Smooth muscle cell (in vitro differentiated cells): ENCODE results near the gene CCDC28A. TPM values are rescaled to one million over a fixed set of nuclear protein-coding genes. Genes with fewer than 3 reads are reported as not detected.

ENCODE experiments used
- DNase-seq: peaks from one replicate; lab custom pipeline; 2025; ENCODE audit not compliant: unreplicated experiment; lab: John Stamatoyannopoulos, UW
- H2AFZ ChIP-seq: fragments of 200-600 bp; sonication (generic); 2 replicates; pipeline ENCODE4 v1.6.0; 2016; ENCODE audit warnings: antibody characterized with exemption, low read depth, mild to moderate bottlenecking
- H3F3A ChIP-seq: fragments of 200-600 bp; sonication (generic); 2 replicates; pipeline ENCODE4 v1.6.0; 2017; ENCODE audit warnings: antibody characterized with exemption, low read depth
- H3K27ac ChIP-seq: fragments of 200-600 bp; sonication (generic); 2 replicates; pipeline ENCODE4 v1.5.1; 2016; ENCODE audit warnings: low read depth, mild to moderate bottlenecking
- H3K27me3 ChIP-seq: fragments of 200-600 bp; sonication (generic); 2 replicates; pipeline ENCODE4 v1.6.1; 2016; ENCODE audit warnings: low read depth, mild to moderate bottlenecking
- H3K36me3 ChIP-seq: fragments of 200-600 bp; sonication (generic); 2 replicates; pipeline ENCODE4 v1.5.1; 2016; ENCODE audit warnings: low read depth
- H3K4me1 ChIP-seq: fragments of 200-600 bp; sonication (generic); 2 replicates; pipeline ENCODE4 v1.5.1; 2016; ENCODE audit warnings: low read depth
- H3K4me2 ChIP-seq: fragments of 200-600 bp; sonication (generic); 2 replicates; pipeline ENCODE4 v1.6.0; 2016; ENCODE audit warnings: mild to moderate bottlenecking
- H3K4me3 ChIP-seq: fragments of 200-600 bp; sonication (generic); 2 replicates; pipeline ENCODE4 v1.5.1; 2016; ENCODE audit warnings: mild to moderate bottlenecking
- H3K79me2 ChIP-seq: fragments of 200-600 bp; sonication (generic); 2 replicates; pipeline ENCODE4 v1.6.0; 2016; ENCODE audit warnings: low read depth, mild to moderate bottlenecking
- H3K9ac ChIP-seq: fragments of 200-600 bp; sonication (generic); 2 replicates; pipeline ENCODE4 v1.6.0; 2016; ENCODE audit warnings: low read depth
- H3K9me3 ChIP-seq: fragments of 200-600 bp; sonication (generic); replicated peaks from 2 replicates; pipeline ENCODE4 v1.5.1; 2016; ENCODE audit warnings: low read depth
- H4K20me1 ChIP-seq: fragments of 200-600 bp; sonication (generic); 2 replicates; pipeline ENCODE4 v1.6.0; 2016; ENCODE audit warnings: low read depth
- WGBS: methylation state at CpG from one replicate; pipeline ENCODE4 v1.1.7; 2016; ENCODE audit warnings: low lambda C conversion rate; 5-methylcytosine and 5-hydroxymethylcytosine counted together
- polyA plus RNA-seq: library from polyadenylated mRNA; unstranded; fragments of >200 nt; fragmentation: Nextera tagmentation; extraction: Ambion mirVana; gene quantifications from 2 replicates; pipeline ENCODE4 v1.2.1, GENCODE V29; 2016
- total RNA-seq: library from RNA; depleted of rRNA; stranded (reverse); fragments of >200 nt; gene quantifications from 2 replicates; pipeline ENCODE4 v1.2.3, GENCODE V29; 2014
- TF ChIP-seq, protein P1 (sequence below): fragments of 200-600 bp; sonication (generic); IDR thresholded peaks from 2 replicates; pipeline ENCODE4 v1.5.1; 2017; ENCODE audit warnings: borderline replicate concordance, mild to moderate bottlenecking, antibody characterized with exemption; ENCODE audit not compliant: insufficient read depth, poor library complexity, severe bottlenecking

CCDC28A gene
- total and polyA plus RNA-seq, 2 experiments from 2014 or later: 9.5 to 12.3 TPM

DNA sequence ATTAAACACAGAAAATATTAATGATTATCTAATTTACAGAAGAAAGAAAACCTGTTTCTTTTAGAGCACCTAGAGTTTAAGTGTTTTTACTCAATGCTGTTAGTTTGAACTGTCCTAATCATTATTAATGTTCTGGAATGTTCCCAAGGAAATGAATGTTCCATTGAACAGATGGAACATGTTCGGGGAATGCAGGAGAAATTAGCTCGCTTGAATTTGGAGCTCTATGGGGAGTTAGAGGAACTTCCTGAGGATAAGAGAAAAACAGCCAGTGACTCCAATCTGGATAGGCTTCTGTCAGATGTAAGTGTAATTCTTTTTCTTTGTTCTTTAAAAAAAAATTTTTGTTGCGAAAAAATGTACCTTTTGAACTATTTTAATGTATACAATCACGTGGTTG lies 11.5 kb downstream of the CCDC28A start:
- Histone ChIP-seq H3F3A (no peaks in the 10 kb centered on the region), H3K4me2 (no peak overlapping the region), H3K9ac (no peak overlapping the region), H3K9me3 (no peaks in the 10 kb centered on the region), H3K79me2 (no peaks in the 10 kb centered on the region), H3K4me3 (no peak overlapping the region), H3K27ac (no peak overlapping the region), H3K36me3 (peaks cover 9% of the 10 kb centered on the region), H3K27me3 (no peaks in the 10 kb centered on the region), H4K20me1 (no peaks in the 10 kb centered on the region), H3K4me1 (no peaks in the 10 kb centered on the region), H2AFZ (no peak overlapping the region)
- no peak for DNase-seq
- whole genome bisulfite sequencing: 91% methylated on average over 4 of the region's 4 CpGs
- TF ChIP-seq, protein P1, sequence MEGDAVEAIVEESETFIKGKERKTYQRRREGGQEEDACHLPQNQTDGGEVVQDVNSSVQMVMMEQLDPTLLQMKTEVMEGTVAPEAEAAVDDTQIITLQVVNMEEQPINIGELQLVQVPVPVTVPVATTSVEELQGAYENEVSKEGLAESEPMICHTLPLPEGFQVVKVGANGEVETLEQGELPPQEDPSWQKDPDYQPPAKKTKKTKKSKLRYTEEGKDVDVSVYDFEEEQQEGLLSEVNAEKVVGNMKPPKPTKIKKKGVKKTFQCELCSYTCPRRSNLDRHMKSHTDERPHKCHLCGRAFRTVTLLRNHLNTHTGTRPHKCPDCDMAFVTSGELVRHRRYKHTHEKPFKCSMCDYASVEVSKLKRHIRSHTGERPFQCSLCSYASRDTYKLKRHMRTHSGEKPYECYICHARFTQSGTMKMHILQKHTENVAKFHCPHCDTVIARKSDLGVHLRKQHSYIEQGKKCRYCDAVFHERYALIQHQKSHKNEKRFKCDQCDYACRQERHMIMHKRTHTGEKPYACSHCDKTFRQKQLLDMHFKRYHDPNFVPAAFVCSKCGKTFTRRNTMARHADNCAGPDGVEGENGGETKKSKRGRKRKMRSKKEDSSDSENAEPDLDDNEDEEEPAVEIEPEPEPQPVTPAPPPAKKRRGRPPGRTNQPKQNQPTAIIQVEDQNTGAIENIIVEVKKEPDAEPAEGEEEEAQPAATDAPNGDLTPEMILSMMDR: no peak

DNA sequence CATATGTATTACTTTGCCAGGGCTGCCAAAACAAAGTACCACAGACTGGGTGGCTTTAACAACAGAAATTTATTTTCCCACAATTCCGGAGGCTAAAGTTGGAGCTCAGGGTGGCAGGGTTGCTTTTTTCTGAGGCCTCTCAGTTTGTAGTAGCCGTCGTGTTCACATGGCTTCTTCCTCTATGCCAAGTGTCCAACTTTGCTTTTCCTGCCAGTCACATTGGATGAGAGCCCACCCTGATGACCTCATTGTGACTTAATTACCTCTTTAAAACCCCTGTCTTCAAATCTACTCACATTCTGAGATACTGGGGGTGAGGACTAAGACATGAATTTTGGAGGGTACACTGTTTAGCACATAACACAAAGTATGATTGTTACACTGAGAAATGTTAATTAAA lies 12.4 kb downstream of the CCDC28A start:
- Histone ChIP-seq H3K4me3 (no peak overlapping the region), H3K9ac (no peak overlapping the region), H3K9me3 (no peaks in the 10 kb centered on the region), H2AFZ (no peak overlapping the region), H3K79me2 (no peaks in the 10 kb centered on the region), H3F3A (no peaks in the 10 kb centered on the region), H3K4me1 (no peaks in the 10 kb centered on the region), H4K20me1 (no peaks in the 10 kb centered on the region), H3K27me3 (no peaks in the 10 kb centered on the region), H3K36me3 (peaks cover 9% of the 10 kb centered on the region), H3K27ac (no peak overlapping the region), H3K4me2 (no peak overlapping the region)
- TF ChIP-seq, protein P1: no peak
- 90% methylated on average over 3 of the region's 3 CpGs for WGBS
- DNase-seq: no peak

DNA sequence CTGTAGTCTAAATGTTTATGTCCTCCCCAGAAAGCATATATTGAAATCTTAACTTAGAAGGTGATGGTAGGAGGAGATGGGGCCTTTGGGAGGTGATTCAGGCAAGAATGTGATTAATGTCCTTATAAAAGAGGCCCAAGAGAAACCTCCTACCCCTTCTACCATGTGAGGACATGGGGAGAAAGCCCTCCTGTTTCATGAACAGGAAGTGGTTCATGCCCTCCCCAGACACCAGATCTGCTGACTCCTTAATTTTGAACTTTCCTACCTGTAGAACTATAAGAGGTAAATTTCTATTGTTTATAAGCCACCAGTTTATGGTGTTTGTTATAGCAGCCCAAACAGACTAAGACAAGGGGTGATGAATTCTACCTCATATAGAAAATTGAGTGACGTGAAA lies 13.6 kb downstream of the CCDC28A start:
- 85% methylated on average over 1 of the region's 1 CpG for WGBS
- H3K9me3 ChIP-seq: no peaks in the 10 kb centered on the region
- no peak overlapping the region for H3K4me3 ChIP-seq
- no peaks in the 10 kb centered on the region for H3K4me1 ChIP-seq
- no peak overlapping the region for H3K27ac ChIP-seq
- no peaks in the 10 kb centered on the region for H3K27me3 ChIP-seq
- no peak for DNase-seq
- H3K79me2 ChIP-seq: no peaks in the 10 kb centered on the region
- H4K20me1 ChIP-seq: no peaks in the 10 kb centered on the region
- no peak overlapping the region for H3K4me2 ChIP-seq
- peaks cover 5% of the 10 kb centered on the region for H3K36me3 ChIP-seq
- H3F3A ChIP-seq: no peaks in the 10 kb centered on the region
- TF ChIP-seq, protein P1: no peak
- H3K9ac ChIP-seq: no peak overlapping the region
- H2AFZ ChIP-seq: no peak overlapping the region

DNA sequence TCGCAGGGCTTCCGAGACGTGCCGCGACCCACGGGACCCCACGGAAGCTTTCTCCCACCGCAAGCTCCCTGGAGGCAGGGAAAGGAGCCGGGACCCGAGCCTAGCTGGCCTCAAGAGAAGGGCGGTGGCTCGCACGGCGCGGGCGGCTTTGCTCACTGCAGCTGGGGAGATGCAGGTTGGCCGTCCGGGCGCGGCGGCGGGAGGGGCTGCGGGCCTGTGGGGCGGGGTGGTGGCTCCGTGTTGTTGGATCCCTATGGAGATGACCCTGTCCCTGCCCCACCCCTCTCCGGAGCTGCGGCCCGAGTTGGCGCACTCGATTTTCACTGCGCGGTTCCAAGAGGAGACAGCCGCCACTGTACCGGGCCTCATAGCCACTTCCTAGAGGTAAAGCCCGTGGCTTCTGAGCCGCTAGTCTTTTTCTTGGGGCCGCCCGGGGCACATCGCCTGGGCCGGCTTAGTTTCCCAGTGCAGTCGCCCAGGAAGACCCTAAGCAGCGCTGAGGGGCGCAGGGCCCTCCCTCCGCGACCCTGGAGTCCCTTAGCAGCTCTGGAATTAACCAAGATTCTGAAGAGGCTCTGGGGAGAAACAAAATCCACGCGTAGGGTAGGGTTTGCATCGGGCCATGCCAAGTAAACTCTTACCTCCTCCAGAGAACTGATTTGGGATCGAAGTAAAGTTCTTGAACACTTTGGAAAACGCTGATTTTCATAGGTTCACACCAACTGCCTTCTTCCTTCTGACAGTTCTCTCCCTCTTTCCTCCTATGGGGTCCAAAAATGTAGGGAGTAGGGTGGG lies 22.4 kb downstream of the CCDC28A start, which contains the start of gene ECT2L:
Gene ECT2L (plus strand): TSS at position 279 of the 795 bp plus-strand sequence. CDS start 17,188 bp downstream, outside the sequence.
- Histone ChIP-seq H3K27me3 (no peaks in the 10 kb centered on the region), H3K9me3 (no peaks in the 10 kb centered on the region), H3K27ac (no peak within 1 kb of the TSS), H4K20me1 (no peaks in the 10 kb centered on the region), H2AFZ (peak within 1 kb of the TSS; percentile 99), H3K36me3 (no peaks in the 10 kb centered on the region), H3K4me2 (peak within 1 kb of the TSS; percentile 95), H3K4me1 (peaks cover 5% of the 10 kb centered on the region), H3K9ac (peak within 1 kb of the TSS; percentile 56), H3K79me2 (no peaks in the 10 kb centered on the region), H3K4me3 (peak within 1 kb of the TSS; percentile 54), H3F3A (no peaks in the 10 kb centered on the region)
- peak; percentile 10 for DNase-seq
- 11% methylated on average over 40 of the region's 50 CpGs for WGBS
- TF ChIP-seq, protein P1: no peak
